GM21825 (cell line): ENCODE data around the gene PLXNA4.

Experiments
- ATAC-seq: cut with Tn5 transposase; IDR thresholded peaks from one replicate; pipeline ENCODE4 v1.9.1; 2021; ENCODE audit warnings: mild to moderate bottlenecking, moderate library complexity; ENCODE audit not compliant: unreplicated experiment

Gene PLXNA4

DNA sequence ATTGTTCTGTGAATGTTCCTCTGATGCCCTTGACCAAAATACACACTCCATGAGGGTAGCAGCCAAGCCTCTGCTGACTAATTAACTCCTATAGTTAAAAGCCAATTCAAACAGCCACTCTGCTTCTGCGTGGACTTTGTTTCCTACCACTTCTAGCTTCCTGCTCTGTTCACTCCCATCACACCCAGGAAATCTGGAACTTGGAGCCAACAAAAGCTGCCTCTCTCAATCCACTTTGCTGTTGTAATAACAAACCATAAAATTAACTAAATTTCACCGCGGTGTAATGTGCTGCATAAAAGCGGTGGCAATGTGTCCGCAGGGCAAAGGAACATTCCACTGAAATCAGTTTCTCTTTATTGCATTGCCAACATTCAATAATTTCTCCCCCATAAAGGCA lies 239.5 kb downstream of the PLXNA4 start:
- no peak for ATAC-seq

DNA sequence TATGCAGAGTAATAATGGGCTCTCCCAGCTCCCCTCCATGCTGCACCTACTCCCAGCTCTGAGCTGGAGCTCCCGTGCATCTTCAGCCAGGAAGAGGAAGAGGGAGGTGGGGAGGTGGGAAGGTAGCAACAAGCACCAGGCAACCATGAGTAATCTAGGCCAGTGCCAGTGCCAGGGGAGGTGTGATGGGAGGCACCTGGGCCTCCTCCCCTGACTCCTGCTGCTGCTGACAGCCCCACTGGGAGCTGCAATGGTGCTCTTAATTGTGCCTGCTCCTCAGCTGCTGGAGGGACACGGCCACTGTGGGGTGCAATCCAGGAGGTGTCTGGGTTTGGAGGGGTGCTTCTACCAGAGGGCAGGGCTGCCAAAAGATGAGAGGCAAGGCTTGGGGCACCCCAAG lies 243.0 kb downstream of the PLXNA4 start:
- no peak for ATAC-seq

DNA sequence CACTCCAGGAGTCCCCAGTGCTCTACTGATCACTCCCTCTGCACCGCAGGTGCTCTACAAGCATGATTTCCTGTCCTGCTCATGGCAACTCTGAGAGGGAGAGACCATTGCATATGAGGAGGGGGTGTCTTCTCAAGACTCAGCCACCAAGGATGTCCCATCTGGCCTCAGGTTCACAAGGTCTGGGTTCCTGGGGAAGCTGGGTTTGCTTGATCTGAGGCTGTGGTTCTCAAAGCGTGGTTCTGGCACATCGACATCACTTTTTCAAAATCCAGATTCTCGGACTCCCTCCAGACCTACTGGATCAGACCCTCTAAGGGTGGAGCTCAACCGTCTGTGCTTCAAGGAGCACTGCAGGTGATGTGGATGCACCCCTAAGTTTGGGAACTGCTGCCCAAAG lies 247.5 kb downstream of the PLXNA4 start:
- ATAC-seq, result no peak

DNA sequence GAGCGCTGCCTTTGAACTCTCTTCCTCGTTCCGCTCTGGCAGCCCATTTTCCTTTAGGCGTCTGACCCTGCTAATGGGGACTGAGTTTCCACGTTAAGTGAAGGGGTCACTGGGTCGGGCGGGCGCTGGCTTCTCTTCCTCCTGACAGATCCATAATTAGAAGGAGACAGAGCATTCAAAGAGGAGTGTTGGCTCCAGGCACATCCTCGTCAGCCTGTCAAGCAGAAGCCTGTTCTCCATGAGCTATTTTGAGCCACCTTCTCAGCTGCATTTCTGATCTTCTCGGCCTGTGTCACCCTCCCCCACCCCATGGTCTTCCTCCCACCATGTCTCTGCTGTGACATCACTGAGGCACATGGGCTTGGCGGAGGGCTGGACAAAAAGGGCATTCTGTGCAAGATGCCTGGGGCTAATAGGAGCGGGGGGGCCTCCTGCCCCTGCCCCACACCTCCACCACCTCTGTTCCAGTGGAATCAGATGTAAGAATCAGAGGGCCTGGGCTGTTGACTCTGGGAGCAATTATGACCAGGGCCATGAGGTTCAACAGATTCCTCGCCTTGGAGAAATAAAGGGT lies 248.1 kb downstream of the PLXNA4 start:
- ATAC-seq, result no peak

DNA sequence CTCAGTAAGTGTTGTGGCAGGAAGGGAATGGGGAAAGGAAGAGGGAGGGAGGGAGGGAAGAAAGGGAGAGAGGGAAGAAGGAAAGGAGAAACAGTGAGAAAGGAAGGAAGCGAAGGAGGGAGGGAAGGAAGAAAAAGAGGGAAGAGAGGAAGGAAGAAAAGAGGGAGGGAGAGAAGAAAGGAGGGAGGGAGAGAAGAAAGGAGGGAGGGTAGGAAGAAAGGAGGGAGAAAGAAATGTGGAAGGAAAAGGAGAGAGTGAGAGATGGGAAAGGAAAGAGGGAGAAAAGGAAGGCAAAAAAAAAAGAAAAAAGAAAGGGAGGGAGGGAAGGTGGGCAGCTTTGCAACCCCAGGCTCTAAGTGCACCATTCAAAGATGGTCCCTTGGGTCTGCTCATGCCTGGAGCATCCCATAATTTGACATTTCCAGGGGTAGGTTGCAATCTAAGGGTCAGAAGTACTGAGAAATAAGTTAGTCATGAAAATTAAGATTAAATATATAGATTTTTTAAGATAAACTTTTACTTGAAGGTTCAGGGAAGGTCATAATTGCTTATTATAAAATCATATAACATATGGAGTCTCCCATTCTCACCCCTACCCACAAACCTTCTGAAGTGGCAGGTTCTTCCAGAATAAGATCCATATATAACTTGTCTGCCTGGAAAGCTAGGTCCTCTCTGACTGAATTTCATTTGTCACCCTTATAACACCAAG lies 249.2 kb downstream of the PLXNA4 start:
- ATAC-seq, result no peak

DNA sequence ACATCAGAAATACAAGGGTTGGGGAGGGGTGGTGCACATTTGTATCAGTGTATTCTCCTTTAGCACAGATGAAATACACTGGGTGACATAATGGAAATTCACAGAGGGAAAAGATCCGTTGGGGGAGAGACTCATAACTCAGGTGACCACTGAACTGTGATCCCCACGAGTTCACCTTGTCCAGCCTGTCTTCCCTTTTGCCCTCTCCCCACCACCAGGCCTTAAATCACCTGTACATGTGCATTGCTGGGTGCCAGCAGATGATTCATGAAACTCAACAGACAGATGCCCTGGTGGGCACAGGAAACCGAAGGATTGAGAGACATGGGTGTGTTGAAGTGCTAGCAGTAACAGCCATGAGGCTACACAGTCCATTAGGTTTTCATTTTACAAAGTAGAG lies 253.3 kb downstream of the PLXNA4 start:
- no peak for ATAC-seq

DNA sequence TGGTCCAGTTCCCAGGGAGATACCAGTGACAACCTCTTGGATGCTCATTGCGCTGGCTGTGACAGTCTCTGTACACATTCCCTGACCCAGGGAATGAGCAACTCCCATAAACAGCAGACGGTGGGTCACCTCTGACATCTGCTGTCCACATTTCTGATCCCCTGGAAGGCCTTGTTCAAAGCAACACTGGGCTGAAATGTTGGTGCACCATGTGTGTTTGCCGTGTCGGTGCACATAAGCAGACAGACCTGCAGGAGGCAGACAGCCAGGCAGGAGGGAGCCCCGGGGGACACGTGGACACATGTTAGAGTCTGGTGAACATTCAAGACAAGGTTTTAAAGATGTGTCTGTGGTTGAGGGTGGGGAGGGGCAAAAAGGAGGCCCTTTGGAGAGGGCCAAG lies 254.9 kb downstream of the PLXNA4 start:
- no peak for ATAC-seq

DNA sequence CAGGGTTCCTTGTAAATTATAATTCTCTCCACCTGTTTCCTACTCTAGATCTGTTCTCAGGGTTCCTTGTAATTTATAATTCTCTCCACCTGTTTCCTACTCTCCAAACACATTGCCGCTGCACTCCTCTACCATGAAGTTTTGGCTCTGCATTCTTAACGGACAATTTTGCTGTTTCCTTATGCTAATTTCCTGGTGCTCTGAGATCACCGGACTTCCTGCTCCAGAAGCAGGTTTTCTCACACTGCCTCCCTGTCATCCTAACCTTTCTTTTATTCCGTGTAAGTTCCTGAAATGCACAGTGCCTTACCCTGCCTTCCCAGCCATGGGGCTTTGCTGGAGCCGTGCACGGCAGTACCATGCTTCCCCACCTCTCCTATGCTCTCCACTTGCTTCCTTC lies 256.8 kb downstream of the PLXNA4 start:
- no peak for ATAC-seq

DNA sequence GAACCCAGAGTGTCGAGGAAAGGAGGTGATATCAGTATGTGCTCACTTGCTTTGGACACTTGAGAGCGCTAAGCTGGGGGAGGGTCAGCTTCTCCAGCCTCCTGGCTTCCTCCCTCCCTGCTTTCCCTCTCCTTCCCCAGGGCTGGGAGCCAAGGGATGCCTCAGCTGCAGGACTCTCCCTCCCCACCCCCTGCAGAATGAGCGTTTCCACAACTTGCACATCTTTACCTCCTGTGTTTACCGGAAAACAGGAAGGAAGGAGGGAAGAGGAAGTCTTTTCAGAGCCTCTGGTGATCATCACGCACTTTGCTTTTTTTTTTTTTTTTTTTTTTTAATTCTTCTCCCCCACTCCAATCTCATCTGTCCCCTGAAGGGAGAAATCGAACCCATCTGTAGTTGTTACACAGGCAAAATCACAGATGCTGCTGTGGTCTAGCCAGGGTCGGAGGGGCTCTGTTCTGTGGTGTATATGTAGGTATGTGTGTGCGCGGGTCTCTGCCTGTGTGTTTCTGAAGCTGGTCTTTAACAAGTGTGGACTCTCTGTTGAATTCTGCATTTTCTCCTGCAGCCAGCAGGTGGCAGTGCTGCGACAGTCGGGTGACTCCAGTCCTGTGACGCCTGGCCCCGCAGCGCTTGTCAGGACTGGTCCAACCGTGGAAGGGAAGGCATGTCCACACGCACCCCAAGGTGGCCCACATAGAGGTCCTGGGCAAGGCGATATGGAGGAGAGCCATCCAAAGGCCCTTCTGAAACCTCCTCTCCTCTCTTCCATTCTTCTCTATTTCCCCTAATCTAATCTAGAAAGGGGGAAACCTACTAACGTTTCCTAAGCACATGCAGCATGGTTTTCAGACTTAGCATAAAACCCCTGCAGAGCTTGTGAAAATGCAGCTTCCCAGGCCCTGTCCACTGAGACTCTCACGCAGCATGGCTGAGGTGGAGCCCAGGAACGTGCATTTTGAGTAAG lies 257.6 kb downstream of the PLXNA4 start:
- no peak for ATAC-seq

DNA sequence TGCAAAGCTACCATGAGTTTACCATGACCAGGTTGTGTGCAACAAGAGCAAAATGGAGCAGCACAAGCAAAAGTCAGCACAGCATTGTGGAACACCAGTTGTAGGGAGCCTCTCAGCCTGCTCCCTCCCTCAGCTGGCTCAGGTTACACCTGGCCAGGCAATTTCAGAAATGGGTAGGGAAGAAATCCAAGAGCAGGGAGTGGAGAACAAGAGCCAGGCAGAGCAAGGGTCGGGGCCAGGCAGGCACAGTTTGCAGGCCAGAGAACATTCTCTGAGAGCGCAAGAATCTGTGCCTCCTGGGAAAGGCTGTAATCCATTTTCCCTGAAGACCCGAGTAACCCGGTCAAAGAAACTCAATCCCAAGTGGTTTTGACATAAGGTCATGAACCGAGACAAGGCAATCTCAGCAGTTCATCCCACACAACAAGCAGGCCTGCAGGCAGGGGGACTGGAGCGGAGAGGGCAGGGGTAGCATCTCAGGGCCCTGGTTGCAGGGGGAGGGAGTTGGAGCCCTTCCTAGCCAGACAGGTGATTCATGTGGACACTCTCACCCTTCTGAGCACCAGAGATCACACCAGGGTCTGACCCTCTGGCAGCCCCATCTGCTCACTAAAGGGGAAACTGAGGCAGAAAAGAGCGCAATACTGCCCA lies 258.4 kb downstream of the PLXNA4 start:
- no peak for ATAC-seq

DNA sequence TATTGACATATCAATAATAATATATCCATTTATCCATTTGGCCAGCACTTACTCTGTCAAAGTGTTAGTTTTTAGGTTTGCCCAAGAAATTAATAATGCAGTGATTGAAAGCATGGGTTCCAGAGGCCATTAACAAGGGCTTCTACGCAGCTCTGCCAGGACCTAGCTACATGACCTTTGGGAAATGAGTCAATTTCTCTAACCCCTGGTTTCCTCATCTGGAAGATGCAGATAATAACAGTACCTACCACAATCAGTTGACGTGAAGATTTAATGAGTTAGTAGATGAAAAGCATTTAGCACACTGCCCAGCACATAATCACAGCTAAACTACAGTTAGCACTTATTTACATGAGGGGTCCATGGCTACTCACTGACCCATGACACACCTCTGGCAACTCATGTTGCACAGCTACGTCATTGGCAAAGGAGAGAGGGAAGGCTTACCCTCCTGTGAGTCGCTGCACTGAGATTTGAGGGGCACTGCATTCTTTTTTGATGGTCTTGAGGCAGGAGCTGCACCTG lies 263.7 kb downstream of the PLXNA4 start:
- ATAC-seq, result no peak

DNA sequence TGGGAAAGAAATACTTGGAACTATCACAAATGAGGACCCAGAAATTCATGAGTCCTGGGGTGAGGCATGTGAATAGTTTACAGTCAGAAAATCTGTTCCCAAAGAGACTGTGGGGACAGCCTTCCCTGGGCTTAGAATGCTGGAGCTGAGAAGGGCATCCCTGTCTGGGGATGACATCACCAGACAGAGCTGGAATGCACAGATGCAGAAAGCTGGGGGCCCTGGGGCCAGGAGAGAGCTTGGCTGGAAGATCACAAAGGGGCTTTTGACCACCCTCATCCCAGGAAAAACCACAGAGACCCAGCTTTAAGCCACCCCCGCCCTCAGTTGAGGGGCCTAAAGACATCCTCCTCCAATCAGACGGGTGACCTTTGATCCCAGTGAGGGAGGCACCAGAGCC lies 264.5 kb downstream of the PLXNA4 start:
- ATAC-seq, result no peak

DNA sequence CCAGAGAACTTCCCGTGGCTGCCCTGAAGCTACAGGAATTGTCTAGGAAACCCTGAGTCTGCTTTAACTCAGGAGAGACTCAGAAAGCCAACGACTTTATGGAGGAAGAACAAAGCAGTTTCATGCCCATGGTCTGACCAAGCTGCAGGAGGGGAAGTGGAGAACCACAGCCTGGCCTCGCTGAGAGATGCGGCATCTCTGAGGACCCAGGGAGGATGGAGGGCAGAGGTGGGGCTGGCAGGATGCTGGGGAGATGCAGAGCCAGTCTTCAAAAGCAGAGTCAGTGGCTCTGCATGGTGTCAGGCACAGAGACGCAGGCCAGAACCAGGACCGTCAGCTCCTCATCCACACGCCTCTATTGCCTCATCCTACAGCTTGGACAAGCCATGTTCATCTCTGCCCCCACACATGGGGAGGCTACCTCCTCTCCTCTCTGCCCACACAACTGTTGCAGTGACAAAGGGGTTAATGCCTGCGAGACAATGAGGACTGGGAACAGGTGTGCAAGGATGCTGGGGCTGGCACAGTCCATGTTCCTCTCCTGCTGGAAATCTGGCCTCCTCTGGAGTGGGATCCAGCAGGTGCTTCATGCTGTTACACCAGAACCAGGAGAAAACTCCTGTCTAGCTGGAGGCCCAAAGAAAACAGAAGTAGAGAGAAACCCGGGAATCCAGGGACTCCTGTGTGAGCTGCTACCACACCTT lies 267.0 kb downstream of the PLXNA4 start:
- no peak for ATAC-seq

DNA sequence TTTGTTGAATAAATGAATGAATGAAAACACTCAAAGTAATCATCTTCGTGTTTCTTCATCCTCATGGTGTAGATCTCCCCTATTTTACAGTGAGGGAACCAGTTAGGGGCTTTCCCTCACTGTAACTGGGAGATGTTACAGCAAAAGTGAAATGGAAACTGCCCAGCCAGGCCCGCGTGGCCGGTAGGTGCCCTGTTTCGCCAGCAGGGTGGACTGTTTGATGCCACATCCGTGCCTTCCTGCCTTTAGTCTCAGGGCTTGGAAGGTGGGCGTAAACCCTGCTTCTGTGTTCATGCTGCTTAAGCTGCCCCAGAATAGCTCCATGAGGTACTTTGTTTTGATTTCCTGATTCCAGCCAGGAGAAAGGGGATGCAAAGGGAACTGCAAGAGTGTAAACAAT lies 268.8 kb downstream of the PLXNA4 start:
- ATAC-seq, result no peak

DNA sequence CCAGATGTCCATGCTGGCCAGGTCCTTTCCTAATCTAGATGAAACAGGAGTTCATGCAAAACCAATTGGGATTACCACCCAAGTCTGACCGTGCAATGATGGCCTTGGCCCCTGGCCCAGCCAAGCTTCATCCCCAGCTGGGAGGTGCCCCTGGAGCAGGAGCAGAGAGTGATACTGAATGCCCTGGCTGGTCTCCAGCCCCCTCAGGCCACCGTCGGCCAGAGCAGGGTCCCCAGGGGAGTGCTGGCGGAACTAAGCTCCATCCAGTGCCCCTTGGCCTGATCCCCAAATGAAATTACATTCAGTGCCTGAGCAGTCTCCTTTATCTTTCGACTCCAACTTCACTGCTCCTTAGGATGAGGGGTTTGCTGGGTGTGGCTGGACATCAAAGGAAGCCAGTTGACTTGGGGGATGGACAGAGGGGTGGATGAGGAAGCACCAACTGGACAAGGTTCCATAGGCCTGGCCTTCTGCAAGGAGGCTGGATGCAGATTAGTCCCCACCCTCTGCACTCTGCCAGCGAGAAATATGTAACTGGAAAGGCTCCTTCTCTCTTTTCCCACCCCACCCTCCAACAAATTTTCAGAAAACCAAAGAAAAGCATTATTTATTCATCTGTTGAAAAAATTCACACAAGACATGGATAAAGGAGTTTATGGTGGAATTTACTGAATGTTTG lies 275.5 kb downstream of the PLXNA4 start:
- ATAC-seq, result no peak

DNA sequence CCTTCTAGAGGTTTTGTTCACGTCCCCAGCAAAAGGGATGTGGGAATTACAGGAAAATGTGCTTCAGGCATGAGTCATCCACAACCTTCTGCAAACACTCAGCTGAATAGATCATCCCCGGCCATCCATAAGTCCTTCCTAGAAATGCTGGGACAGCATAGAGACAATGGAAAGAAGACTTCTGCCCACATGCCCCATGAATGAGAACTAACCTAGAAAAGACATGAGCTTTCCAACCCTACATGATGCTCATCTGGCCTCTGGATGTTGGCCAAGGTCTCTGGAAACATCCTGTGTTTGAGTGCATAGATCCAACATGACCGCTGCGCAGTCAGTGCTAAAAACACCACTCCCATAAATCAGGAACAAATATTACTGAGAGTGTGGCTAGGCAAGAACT lies 277.5 kb downstream of the PLXNA4 start:
- no peak for ATAC-seq

DNA sequence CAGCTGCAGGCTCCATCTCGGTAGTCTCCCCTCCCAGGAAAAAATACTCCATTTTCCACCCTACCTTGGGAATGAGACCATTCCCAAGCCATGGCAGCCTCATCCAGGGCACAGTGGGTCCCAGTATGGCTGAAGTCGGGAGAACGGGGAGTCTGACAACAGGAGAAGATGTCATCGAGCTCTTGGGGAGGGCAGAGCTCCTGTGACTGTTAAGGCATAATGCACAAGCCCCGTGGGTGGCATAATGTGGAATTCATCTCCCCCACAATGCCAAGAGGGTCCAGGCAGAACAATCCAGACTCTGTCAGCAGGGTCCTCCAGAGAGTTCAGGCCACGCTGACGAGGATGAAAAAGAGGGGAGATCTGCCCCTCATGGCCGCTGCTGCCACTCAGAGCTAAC lies 279.4 kb downstream of the PLXNA4 start:
- ATAC-seq, result no peak

DNA sequence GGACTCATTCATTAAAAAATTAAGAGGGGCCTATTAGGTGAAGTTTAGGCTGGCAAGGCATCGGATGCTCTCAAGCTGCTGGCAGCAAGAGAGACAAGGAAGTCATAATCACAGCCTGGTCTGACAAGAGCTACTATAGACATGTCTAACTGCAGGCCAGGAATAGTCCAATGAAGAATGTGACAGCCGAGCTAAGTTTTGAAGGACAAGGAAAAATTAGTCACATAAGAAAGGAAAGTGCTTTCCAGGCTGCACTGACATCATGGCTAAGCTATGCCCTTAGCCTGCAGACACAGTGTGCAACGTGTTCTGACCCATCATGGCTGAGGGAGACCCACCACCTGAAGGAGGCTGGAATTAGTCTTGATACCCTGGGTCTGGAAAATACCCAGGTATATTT lies 281.1 kb downstream of the PLXNA4 start:
- ATAC-seq, result no peak

DNA sequence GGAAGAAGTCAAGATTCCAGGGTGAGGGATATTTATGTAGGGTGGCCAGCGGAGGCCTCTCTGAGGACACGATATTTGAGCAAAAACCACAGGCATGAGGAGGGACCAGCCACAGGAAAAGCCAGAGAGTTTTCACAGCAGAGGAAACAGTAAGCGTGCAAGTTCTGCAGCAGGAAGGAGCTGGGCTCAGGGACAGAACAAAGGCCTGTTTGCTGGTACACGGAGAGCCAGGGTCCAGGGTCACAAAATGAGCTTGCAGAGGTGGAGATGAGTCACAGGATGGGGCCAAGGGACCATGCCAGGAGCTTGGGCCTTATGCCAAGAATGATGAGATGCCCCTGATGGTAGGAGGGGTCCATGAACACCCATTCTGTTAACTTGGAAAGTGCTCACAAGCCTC lies 283.5 kb downstream of the PLXNA4 start:
- ATAC-seq, result no peak

DNA sequence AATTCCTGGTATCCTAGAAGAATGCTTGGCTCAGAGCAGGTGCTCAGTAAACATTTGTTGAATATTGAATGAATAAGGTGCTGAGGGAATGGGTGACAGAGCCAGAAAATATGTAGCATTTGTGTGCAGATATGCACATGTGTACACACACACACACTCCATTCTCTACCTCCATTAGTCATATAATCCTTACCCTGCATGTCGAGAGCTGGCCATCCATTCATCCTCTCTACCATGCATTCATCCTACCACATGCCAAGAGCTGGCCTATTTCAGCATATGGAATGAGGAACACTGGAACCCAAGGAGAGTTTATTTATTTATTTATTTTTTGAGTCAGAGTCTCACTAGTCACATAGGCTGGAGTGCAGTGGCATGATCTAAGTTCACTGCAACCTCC lies 284.8 kb downstream of the PLXNA4 start:
- no peak for ATAC-seq
